IPS DF 6.9 (cell line): ENCODE results near the gene PHF19.

Source experiments
- DNase-seq: peaks from one replicate; pipeline ENCODE4 v3.0.0-alpha.2; 2013; ENCODE audit warnings: low read depth, low spot score
- H3K27ac ChIP-seq: one replicate; pipeline ENCODE4 v1.5.1; 2013; ENCODE audit warnings: low read length, control low read depth
- H3K27me3 ChIP-seq: 2 replicates; pipeline ENCODE4 v1.6.1; 2013; ENCODE audit warnings: mild to moderate bottlenecking, low read length; ENCODE audit not compliant: control insufficient read depth, insufficient read depth
- H3K36me3 ChIP-seq: 2 replicates; pipeline ENCODE4 v1.6.1; 2013; ENCODE audit warnings: low read length; ENCODE audit not compliant: control insufficient read depth, insufficient read depth
- H3K4me1 ChIP-seq: 2 replicates; pipeline ENCODE4 v1.6.1; 2013; ENCODE audit warnings: low read length; ENCODE audit not compliant: control insufficient read depth, insufficient read depth
- H3K4me3 ChIP-seq: 2 replicates; pipeline ENCODE4 v1.5.1; 2013; ENCODE audit warnings: mild to moderate bottlenecking, low read length
- H3K9me3 ChIP-seq: 2 replicates; pipeline ENCODE4 v1.6.1; 2013; ENCODE audit warnings: low read length, inconsistent platforms; ENCODE audit not compliant: control insufficient read depth, insufficient read depth
- WGBS: extraction: QIAGEN DNeasy Blood & Tissue Kit; methylation state at CpG from one replicate; pipeline ENCODE4 v1.1.7; 2013; ENCODE audit warnings: mixed read lengths, missing lambda C conversion rate; ENCODE audit not compliant: insufficient read length, insufficient coverage; 5-methylcytosine and 5-hydroxymethylcytosine counted together

PHF19 gene

GRCh38 chr9:120876842-120877240 is at the start of gene PHF19:
PHF19 (minus strand) TSS chr9:120877188; CDS start chr9:120874741, 2,447 bp downstream.
- Histone ChIP-seq H3K36me3 (no peaks in the 10 kb centered on the region), H3K4me1 (peaks cover 27% of the 10 kb centered on the region), H3K4me3 (peak within 1 kb of the TSS; percentile 76), H3K9me3 (no peaks in the 10 kb centered on the region), H3K27ac (no peak within 1 kb of the TSS), H3K27me3 (no peaks in the 10 kb centered on the region)
- no peak for DNase-seq
- no CpG with 5 or more reads among the region's 45 CpGs for WGBS

GRCh38 chr9:120926397-120926928 is 49.5 kb upstream of the PHF19 start, which contains the start of gene TRAF1:
TRAF1 (minus strand) TSS chr9:120926796; CDS start chr9:120926075, 721 bp downstream.
- no peaks in the 10 kb centered on the region for H3K36me3 ChIP-seq
- no peaks in the 10 kb centered on the region for H3K9me3 ChIP-seq
- no CpG with 5 or more reads among the region's 6 CpGs for WGBS
- H3K4me1 ChIP-seq: peaks cover 6% of the 10 kb centered on the region
- no peaks in the 10 kb centered on the region for H3K27me3 ChIP-seq
- H3K27ac ChIP-seq: no peak within 1 kb of the TSS
- no peak for DNase-seq
- no peak within 1 kb of the TSS for H3K4me3 ChIP-seq

GRCh38 chr9:120925535-120926396 is 48.8 kb upstream of the PHF19 start:
- H3K27me3 ChIP-seq: no peaks in the 10 kb centered on the region
- no peak for DNase-seq
- H3K4me3 ChIP-seq: no peak overlapping the region
- peaks cover 6% of the 10 kb centered on the region for H3K4me1 ChIP-seq
- no peak overlapping the region for H3K27ac ChIP-seq
- H3K36me3 ChIP-seq: no peaks in the 10 kb centered on the region
- no peaks in the 10 kb centered on the region for H3K9me3 ChIP-seq
- WGBS: no CpG with 5 or more reads among the region's 13 CpGs

GRCh38 chr9:120924698-120925534 is 47.9 kb upstream of the PHF19 start:
- H3K27ac ChIP-seq: no peak overlapping the region
- WGBS: no CpG with 5 or more reads among the region's 11 CpGs
- no peaks in the 10 kb centered on the region for H3K36me3 ChIP-seq
- no peaks in the 10 kb centered on the region for H3K9me3 ChIP-seq
- H3K4me3 ChIP-seq: no peak overlapping the region
- H3K27me3 ChIP-seq: no peaks in the 10 kb centered on the region
- peaks cover 7% of the 10 kb centered on the region for H3K4me1 ChIP-seq
- DNase-seq: no peak

GRCh38 chr9:120923620-120924328 is 46.8 kb upstream of the PHF19 start:
- peaks cover 7% of the 10 kb centered on the region for H3K4me1 ChIP-seq
- WGBS: no CpG with 5 or more reads among the region's 11 CpGs

GRCh38 chr9:120922404-120923195 is 45.6 kb upstream of the PHF19 start:
- no peak overlapping the region for H3K4me3 ChIP-seq
- H3K9me3 ChIP-seq: no peaks in the 10 kb centered on the region
- no peak for DNase-seq
- no CpG with 5 or more reads among the region's 7 CpGs for WGBS
- H3K27ac ChIP-seq: no peak overlapping the region
- no peaks in the 10 kb centered on the region for H3K36me3 ChIP-seq
- peaks cover 7% of the 10 kb centered on the region for H3K4me1 ChIP-seq
- H3K27me3 ChIP-seq: no peaks in the 10 kb centered on the region

More at GRCh38 chr9:120923620-120924328, 46.8 kb upstream of the PHF19 start:
- no peaks in the 10 kb centered on the region for H3K27me3 ChIP-seq
- no peak overlapping the region for H3K4me3 ChIP-seq
- no peak for DNase-seq
- H3K36me3 ChIP-seq: no peaks in the 10 kb centered on the region
- no peaks in the 10 kb centered on the region for H3K9me3 ChIP-seq
- no peak overlapping the region for H3K27ac ChIP-seq

- Histone ChIP-seq H3K27ac (no peak overlapping the region), H3K4me3 (no peak overlapping the region), H3K9me3 (no peaks in the 10 kb centered on the region), H3K4me1 (peaks cover 7% of the 10 kb centered on the region), H3K27me3 (no peaks in the 10 kb centered on the region), H3K36me3 (no peaks in the 10 kb centered on the region)
- WGBS: no CpG with 5 or more reads among the region's 8 CpGs
- no peak for DNase-seq
These were observed 44.7 kb upstream of the PHF19 start for GRCh38 chr9:120921661-120922181.

- no CpG with 5 or more reads among the region's 3 CpGs for WGBS
- H3K36me3 ChIP-seq: no peaks in the 10 kb centered on the region
- no peak overlapping the region for H3K27ac ChIP-seq
- H3K27me3 ChIP-seq: no peaks in the 10 kb centered on the region
- peaks cover 6% of the 10 kb centered on the region for H3K4me1 ChIP-seq
- no peak overlapping the region for H3K4me3 ChIP-seq
- no peaks in the 10 kb centered on the region for H3K9me3 ChIP-seq
- no peak for DNase-seq
These were observed 43.8 kb upstream of the PHF19 start for GRCh38 chr9:120920806-120921178.
